ENCODE measurements around the gene XPR1.
"Not testable (repeated sequence)": the region's sequence is repeated elsewhere in the genome, so short reads cannot be mapped to it uniquely, and the experiment has no call there.

Gene XPR1

DNA sequence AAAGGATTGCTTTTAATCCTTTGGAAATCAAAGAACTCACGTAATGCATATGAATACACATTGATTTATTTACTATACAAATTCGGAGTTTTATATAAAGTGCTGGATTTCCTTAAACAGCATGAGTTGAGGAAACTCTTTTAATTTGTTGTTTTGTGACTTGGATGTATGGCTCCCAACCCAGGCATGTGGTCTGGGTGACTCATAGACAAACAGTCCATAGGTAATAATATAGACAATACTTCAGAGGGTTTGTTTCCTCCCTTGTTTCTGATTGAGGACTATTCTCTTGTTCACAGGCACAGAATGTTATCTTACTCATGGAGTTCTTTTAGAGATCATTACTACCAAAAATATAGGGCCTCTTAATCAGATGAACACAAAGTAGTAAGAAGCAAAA is 43.8 kb downstream of the XPR1 start:
- Histone ChIP-seq H3K4me2 (ENCODE audit: low read depth, low read length, poor library complexity, severe bottlenecking) (no peak overlapping the region), H3F3A (ENCODE audit: low read depth) (no peaks in the 10 kb centered on the region), H2AFZ (ENCODE audit: low read length) (no peak overlapping the region)

DNA sequence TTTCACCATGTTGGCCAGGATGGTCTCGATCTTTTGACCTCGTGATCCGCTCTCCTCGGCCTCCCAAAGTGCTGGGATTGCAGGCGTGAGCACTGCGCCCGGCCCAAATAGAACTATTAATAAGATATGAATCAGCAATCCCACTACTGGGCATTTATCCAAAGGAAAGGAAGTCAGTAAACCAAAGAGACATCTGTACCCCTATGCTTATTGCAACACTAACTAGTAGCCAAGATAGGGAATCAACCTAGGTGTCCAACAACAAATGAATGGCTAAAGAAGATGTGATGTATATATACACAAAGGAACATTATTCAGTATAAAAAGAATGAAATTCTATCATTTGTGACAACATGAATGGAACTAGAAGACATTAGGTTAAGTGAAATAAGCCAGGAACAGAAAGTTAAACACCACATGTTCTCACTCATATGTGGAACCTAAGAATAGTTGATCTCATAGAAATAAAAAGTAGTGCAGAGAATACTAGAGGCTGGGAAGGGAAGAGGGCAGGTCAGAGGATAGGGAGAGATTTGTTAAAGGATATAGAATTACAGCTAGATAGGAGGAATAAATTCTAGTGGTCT is 48.8 kb downstream of the XPR1 start:
- no peak for TF ChIP-seq EZH2phosphoT487 (IDR thresholded peaks at IDR 0.05; ENCODE audit: borderline replicate concordance)
- TF ChIP-seq CTCF (conservative IDR thresholded peaks at IDR 0.05; ENCODE audit: low read length): no peak
- H2AFZ ChIP-seq (ENCODE audit: low read length): no peak overlapping the region
- no peaks in the 10 kb centered on the region for H4K20me1 ChIP-seq (ENCODE audit: insufficient read depth, low read length, poor library complexity, severe bottlenecking)

More for the DNA sequence above, 43.8 kb downstream of the XPR1 start:
- no peaks in the 10 kb centered on the region for H4K20me1 ChIP-seq (ENCODE audit: insufficient read depth, low read length, poor library complexity, severe bottlenecking)
- peaks cover 4% of the 10 kb centered on the region; the same call in 1 of the 2 replicates for H3K9me3 ChIP-seq (ENCODE audit: insufficient read depth, low read depth, low read length)
- no peaks in the 10 kb centered on the region for H3K36me3 ChIP-seq (ENCODE audit: insufficient read depth, low read length)
- no peaks in the 10 kb centered on the region for H3K9me2 ChIP-seq (replicated peaks; ENCODE audit: low read depth, low read length)
- H3K27me3 ChIP-seq (ENCODE audit: insufficient read depth, low read length, poor library complexity, severe bottlenecking): no peaks in the 10 kb centered on the region
- H3K9ac ChIP-seq (ENCODE audit: low read depth, low read length, poor library complexity, severe bottlenecking): no peak overlapping the region
- peaks cover 4% of the 10 kb centered on the region for H3K4me1 ChIP-seq (ENCODE audit: insufficient read depth, low read length, poor library complexity, severe bottlenecking)
- peaks cover 8% of the 10 kb centered on the region; the same call in 1 of the 2 replicates for H3K79me2 ChIP-seq (ENCODE audit: insufficient read depth, low read length)
- H3K4me3 ChIP-seq (ENCODE audit: low read length, poor library complexity, severe bottlenecking): no peak overlapping the region
- no peak for TF ChIP-seq CTCF (conservative IDR thresholded peaks at IDR 0.05; ENCODE audit: low read length)
- TF ChIP-seq EZH2phosphoT487 (IDR thresholded peaks at IDR 0.05; ENCODE audit: borderline replicate concordance): no peak

GRCh38 chr1:180683117-180683516 is 51.3 kb downstream of the XPR1 start:
- not testable (repeated sequence) for H3K9me3 ChIP-seq (ENCODE audit: insufficient read depth, low read depth, low read length); H4K20me1 ChIP-seq (ENCODE audit: insufficient read depth, low read length, poor library complexity, severe bottlenecking); H3K27me3 ChIP-seq (ENCODE audit: insufficient read depth, low read length, poor library complexity, severe bottlenecking); H3K4me1 ChIP-seq (ENCODE audit: insufficient read depth, low read length, poor library complexity, severe bottlenecking); H2AFZ ChIP-seq (ENCODE audit: low read length); H3F3A ChIP-seq (ENCODE audit: low read depth); H3K4me2 ChIP-seq (ENCODE audit: low read depth, low read length, poor library complexity, severe bottlenecking); H3K79me2 ChIP-seq (ENCODE audit: insufficient read depth, low read length); H3K4me3 ChIP-seq (ENCODE audit: low read length, poor library complexity, severe bottlenecking); H3K9ac ChIP-seq (ENCODE audit: low read depth, low read length, poor library complexity, severe bottlenecking); H3K9me2 ChIP-seq (replicated peaks; ENCODE audit: low read depth, low read length); H3K36me3 ChIP-seq (ENCODE audit: insufficient read depth, low read length)

More for the DNA sequence above, 48.8 kb downstream of the XPR1 start:
- Histone ChIP-seq H3K27me3 (ENCODE audit: insufficient read depth, low read length, poor library complexity, severe bottlenecking) (no peaks in the 10 kb centered on the region), H3K79me2 (ENCODE audit: insufficient read depth, low read length) (peaks cover 8% of the 10 kb centered on the region; the same call in 1 of the 2 replicates), H3K4me2 (ENCODE audit: low read depth, low read length, poor library complexity, severe bottlenecking) (no peak overlapping the region), H3F3A (ENCODE audit: low read depth) (no peaks in the 10 kb centered on the region), H3K9me2 (replicated peaks; ENCODE audit: low read depth, low read length) (no peaks in the 10 kb centered on the region), H3K4me1 (ENCODE audit: insufficient read depth, low read length, poor library complexity, severe bottlenecking) (no peaks in the 10 kb centered on the region), H3K36me3 (ENCODE audit: insufficient read depth, low read length) (no peaks in the 10 kb centered on the region), H3K4me3 (ENCODE audit: low read length, poor library complexity, severe bottlenecking) (no peak overlapping the region), H3K9ac (ENCODE audit: low read depth, low read length, poor library complexity, severe bottlenecking) (no peak overlapping the region), H3K9me3 (ENCODE audit: insufficient read depth, low read depth, low read length) (no peaks in the 10 kb centered on the region)

GRCh38 chr1:180691322-180691913 is 59.6 kb downstream of the XPR1 start:
- Histone ChIP-seq H3K4me2 (ENCODE audit: low read depth, low read length, poor library complexity, severe bottlenecking) (no peak overlapping the region), H3K9me2 (replicated peaks; ENCODE audit: low read depth, low read length) (no peaks in the 10 kb centered on the region), H2AFZ (ENCODE audit: low read length) (no peak overlapping the region), H3K79me2 (ENCODE audit: insufficient read depth, low read length) (peaks cover 9% of the 10 kb centered on the region; the same call in 1 of the 2 replicates), H3K27me3 (ENCODE audit: insufficient read depth, low read length, poor library complexity, severe bottlenecking) (no peaks in the 10 kb centered on the region), H3K4me1 (ENCODE audit: insufficient read depth, low read length, poor library complexity, severe bottlenecking) (peaks cover 9% of the 10 kb centered on the region), H3K4me3 (ENCODE audit: low read length, poor library complexity, severe bottlenecking) (no peak overlapping the region), H3K9me3 (ENCODE audit: insufficient read depth, low read depth, low read length) (peaks cover 3% of the 10 kb centered on the region; the same call in 1 of the 2 replicates), H3K9ac (ENCODE audit: low read depth, low read length, poor library complexity, severe bottlenecking) (no peak overlapping the region), H4K20me1 (ENCODE audit: insufficient read depth, low read length, poor library complexity, severe bottlenecking) (peaks cover 3% of the 10 kb centered on the region), H3K36me3 (ENCODE audit: insufficient read depth, low read length) (no peaks in the 10 kb centered on the region), H3F3A (ENCODE audit: low read depth) (no peaks in the 10 kb centered on the region)
- TF ChIP-seq EZH2phosphoT487 (IDR thresholded peaks at IDR 0.05; ENCODE audit: borderline replicate concordance): no peak
- no peak for TF ChIP-seq CTCF (conservative IDR thresholded peaks at IDR 0.05; ENCODE audit: low read length)

Measured in Loucy (cell line).